NT2/D1 (cell line): ENCODE measurements around the gene PLCD4.

ENCODE experiments used
- SUZ12 ChIP-seq: IDR thresholded peaks from 2 replicates; pipeline ENCODE4 v1.6.1; 2011; ENCODE audit not compliant: insufficient read length, insufficient read depth; ENCODE audit errors: extremely low read depth
- YY1 ChIP-seq: IDR thresholded peaks from 2 replicates; pipeline ENCODE4 v1.6.1; 2011; ENCODE audit not compliant: insufficient read length, insufficient read depth
- ZNF274 ChIP-seq: IDR thresholded peaks from 2 replicates; pipeline ENCODE4 v1.6.1; 2011; ENCODE audit warnings: mild to moderate bottlenecking, low read depth, low read length

GRCh38 chr2:218569038-218569431, 38.7 kb upstream of the PLCD4 start:
- TF ChIP-seq ZNF274: no peak
- no peak for TF ChIP-seq YY1
- no peak for TF ChIP-seq SUZ12
